GM12878 (cell line): ENCODE data around the gene PID1. TPM values are rescaled to one million over a fixed set of nuclear protein-coding genes. Genes with fewer than 3 reads are reported as not detected.

Source experiments
- ATAC-seq: fragments of 200-7000 bp; cut with Tn5 transposase; 3 replicates; pipeline ENCODE4 v1.9.1; 2020; ENCODE audit warnings: mild to moderate bottlenecking, moderate library complexity
- BruUV-seq: library from RNA; stranded (reverse); fragments of 400-500 nt; replicated peaks from 2 replicates; lab custom pipeline; 2021; lab: Mats Ljungman, UMichigan
- CTCF ChIA-PET: fragments of 300-600 bp; sonication (Branson Sonifier 250); formaldehyde crosslinking; extraction: SDS; loops from one replicate; lab custom pipeline; 2021; ENCODE audit warnings: inconsistent platforms; lab: Yijun Ruan, JAX
- POLR2A ChIA-PET: fragments of 350-600 bp; formaldehyde crosslinking; extraction: SDS; loops from one replicate; lab custom pipeline; 2021; ENCODE audit warnings: inconsistent platforms; lab: Charles Lee
- RAD21 ChIA-PET: fragments of 300-600 bp; sonication (Branson Sonifier 250); formaldehyde crosslinking; loops from one replicate; lab custom pipeline; 2023; ENCODE audit warnings: antibody characterized with exemption; ENCODE audit not compliant: unreplicated experiment; lab: Charles Lee
- SMC1A ChIA-PET: fragments of 300-600 bp; sonication (Branson Sonifier 250); formaldehyde crosslinking; loops from one replicate; lab custom pipeline; 2023; ENCODE audit not compliant: unreplicated experiment, uncharacterized antibody; lab: Charles Lee
- DNase-seq: peaks from one replicate; pipeline ENCODE4 v3.0.0-alpha.2; 2011; ENCODE audit warnings: low read depth, low spot score
- FAIRE-seq: peaks from 3 replicates; lab custom pipeline; 2011; peaks lifted over from hg19 to GRCh38; lab: Jason Lieb, UNC
- H2AFZ ChIP-seq: 2 replicates; pipeline ENCODE4 v1.6.0; 2011; ENCODE audit warnings: low read depth, low read length, control low read depth; ENCODE audit not compliant: control insufficient read depth
- H3K27ac ChIP-seq: 2 replicates; pipeline ENCODE4 v1.5.1; 2011; ENCODE audit warnings: control low read depth; ENCODE audit not compliant: control insufficient read depth, insufficient read depth
- H3K27me3 ChIP-seq, 2 experiments: replicated peaks in 1 of 2; 2 replicates each; pipeline versions ENCODE4 v1.6.0 to v1.6.1; 2011; ENCODE audit warnings: low read length in 1 of 2; ENCODE audit not compliant: control insufficient read depth in 2 of 2, insufficient read depth in 2 of 2
- H3K36me3 ChIP-seq, 2 experiments: 2 replicates each; pipeline ENCODE4 v1.5.1; 2011; ENCODE audit warnings: low read length in 1 of 2; ENCODE audit not compliant: control insufficient read depth in 2 of 2, insufficient read depth in 2 of 2
- H3K4me1 ChIP-seq: 2 replicates; pipeline ENCODE4 v1.6.1; 2011; ENCODE audit warnings: mild to moderate bottlenecking, low read length, moderate library complexity, mixed read lengths; ENCODE audit not compliant: control insufficient read depth, insufficient read depth
- H3K4me2 ChIP-seq: 2 replicates; pipeline ENCODE4 v1.6.0; 2011; ENCODE audit warnings: control low read depth; ENCODE audit not compliant: control insufficient read depth, insufficient read depth
- H3K4me3 ChIP-seq: fragments of 200-600 bp; sonication (generic); 2 replicates; pipeline ENCODE4 v1.5.1; 2016
- H3K79me2 ChIP-seq: 2 replicates; pipeline ENCODE4 v1.6.0; 2011; ENCODE audit warnings: low read length; ENCODE audit not compliant: control insufficient read depth, insufficient read depth
- H3K9ac ChIP-seq: 2 replicates; pipeline ENCODE4 v1.8.0; 2011; ENCODE audit warnings: low read length, control low read depth, mixed read lengths; ENCODE audit not compliant: control insufficient read depth, insufficient read depth
- H3K9me3 ChIP-seq: replicated peaks from 3 replicates; pipeline ENCODE4 v1.5.1; 2011; ENCODE audit warnings: mild to moderate bottlenecking, low read length; ENCODE audit not compliant: control insufficient read depth, insufficient read depth
- H4K20me1 ChIP-seq: 2 replicates; pipeline ENCODE4 v1.6.0; 2011; ENCODE audit not compliant: control insufficient read depth, insufficient read depth
- BCL11A ChIP-seq: IDR thresholded peaks from 2 replicates; pipeline ENCODE4 v1.6.1; 2011; ENCODE audit warnings: low read depth, low read length
- BHLHE40 ChIP-seq, 2 experiments: fragments of 450-650 bp in 1 of 2; IDR thresholded peaks; 2 replicates each; pipeline ENCODE4 v1.6.1; 2011 to 2017; ENCODE audit warnings: low read depth in 2 of 2, borderline replicate concordance in 1 of 2, improper control_type of control experiment in 1 of 2, low read length in 1 of 2, mild to moderate bottlenecking in 1 of 2
- E2F4 ChIP-seq: IDR thresholded peaks from 2 replicates; pipeline ENCODE4 v1.6.1; 2012; ENCODE audit warnings: low read depth, low read length, improper control_type of control experiment
- FOXM1 ChIP-seq: IDR thresholded peaks from 2 replicates; pipeline ENCODE4 v1.6.1; 2012; ENCODE audit warnings: low read depth, mild to moderate bottlenecking, inconsistent platforms, low read length, moderate library complexity
- PAX5 ChIP-seq: IDR thresholded peaks from 2 replicates; pipeline ENCODE4 v1.6.1; 2011; ENCODE audit warnings: low read depth, low read length, borderline replicate concordance
- PAX8 ChIP-seq: fragments of 450-650 bp; IDR thresholded peaks from 2 replicates; pipeline ENCODE4 v1.6.1; 2017; ENCODE audit warnings: mild to moderate bottlenecking, moderate library complexity
- WGBS: methylation state at CpG from one replicate; pipeline ENCODE4 v1.1.6; 2016; ENCODE audit warnings: low lambda C conversion rate; ENCODE audit not compliant: insufficient replicate concordance, insufficient coverage; ENCODE audit errors: missing lambda C conversion rate; 5-methylcytosine and 5-hydroxymethylcytosine counted together
- in situ Hi-C: fragments of 300-500 bp; cut with MboI; formaldehyde crosslinking; loops from 9 replicates; pipeline ENCODE4 v1.14.3; 2018; ENCODE audit warnings: mixed read lengths
- intact Hi-C: fragments of 100-400 bp; cut with micrococcal nuclease; formaldehyde crosslinking; loops from one replicate; pipeline ENCODE4 v1.14.2; 2022; ENCODE audit not compliant: unreplicated experiment
- polyA plus RNA-seq, 11 experiments: library from polyadenylated mRNA; depleted of rRNA in 4 of 11; unstranded in 6 of 11; stranded (reverse) in 5 of 11; fragments of >200 nt; fragmentation: Nextera tagmentation in 4 of 11; fragmentation: Illumina TruSeq in 1 of 11; extraction: Ambion mirVana in 4 of 11; extraction: Trizol in 1 of 11; gene quantifications; 1 replicate in 1 of 11; 2 replicates in 10 of 11; pipeline versions ENCODE4 v1.2.1 to v1.2.3, GENCODE V29; 2011 to 2016; ENCODE audit warnings: inconsistent platforms in 2 of 11, missing spikeins in 2 of 11, low read depth in 1 of 11
- total RNA-seq, 4 experiments: library from RNA; depleted of rRNA in 3 of 4; stranded (reverse); fragments of >200 nt in 3 of 4; fragmentation: Illumina TruSeq in 1 of 4; extraction: Trizol in 1 of 4; gene quantifications; 2 replicates each; pipeline versions ENCODE4 v1.2.1 to v1.2.3, GENCODE V29; 2013 to 2021
- TF ChIP-seq, protein P1 (sequence below): IDR thresholded peaks from 2 replicates; pipeline ENCODE4 v1.6.1; 2011; ENCODE audit warnings: low read depth, mild to moderate bottlenecking, low read length, moderate library complexity, borderline replicate concordance; ENCODE audit errors: extremely low read depth

Gene PID1
- total and polyA plus RNA-seq, 10 of the 15 experiments (the other 5 are each of a cell fraction or from before 2014, with no cell fraction given) = not detected

GRCh38 chr2:229150317-229150716 lies 120.8 kb downstream of the PID1 start:
- Histone ChIP-seq H3K79me2 (no peaks in the 10 kb centered on the region), H3K36me3 (no peaks in the 10 kb centered on the region), H2AFZ (no peak overlapping the region), H3K4me1 (no peaks in the 10 kb centered on the region), H3K4me3 (no peak overlapping the region), H3K4me2 (no peak overlapping the region), H3K9ac (no peak overlapping the region), H3K27ac (no peak overlapping the region), H3K9me3 (no peaks in the 10 kb centered on the region), H4K20me1 (no peaks in the 10 kb centered on the region), H3K27me3 (no peaks in the 10 kb centered on the region)
- ChIA-PET RAD21 (no interaction called here), POLR2A (no interaction called here), CTCF (no interaction called here), SMC1A (no interaction called here)
- FAIRE-seq = no peak
- TF ChIP-seq PAX8 (no peak), FOXM1 (no peak), BHLHE40 (IDR thresholded peaks at IDR 0.05; ENCODE audit: borderline replicate concordance in 1 of 2, low read depth in 2 of 2, low read length in 1 of 2) (no peak), E2F4 (no peak), PAX5 (no peak), BCL11A (no peak)
- TF ChIP-seq, protein P1, sequence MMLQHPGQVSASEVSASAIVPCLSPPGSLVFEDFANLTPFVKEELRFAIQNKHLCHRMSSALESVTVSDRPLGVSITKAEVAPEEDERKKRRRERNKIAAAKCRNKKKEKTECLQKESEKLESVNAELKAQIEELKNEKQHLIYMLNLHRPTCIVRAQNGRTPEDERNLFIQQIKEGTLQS = no peak
- ATAC-seq = no peak
- intact Hi-C loops = no loop called here
- no TSS peak for BruUV-seq
- in situ Hi-C loops = no loop called here
- 29% methylated on average over 3 of the region's 4 CpGs for WGBS
- DNase-seq = no peak
